ENCODE results near the gene FAIM. TPM values are rescaled to one million over a fixed set of nuclear protein-coding genes. Genes with fewer than 3 reads are reported as not detected.
"Not testable (repeated sequence)": the region's sequence is repeated elsewhere in the genome, so short reads cannot be mapped to it uniquely, and the experiment has no call there.

FAIM gene
- total and polyA plus RNA-seq, 11 donors: 2.0 to 7.2 (median 3.9) TPM

DNA sequence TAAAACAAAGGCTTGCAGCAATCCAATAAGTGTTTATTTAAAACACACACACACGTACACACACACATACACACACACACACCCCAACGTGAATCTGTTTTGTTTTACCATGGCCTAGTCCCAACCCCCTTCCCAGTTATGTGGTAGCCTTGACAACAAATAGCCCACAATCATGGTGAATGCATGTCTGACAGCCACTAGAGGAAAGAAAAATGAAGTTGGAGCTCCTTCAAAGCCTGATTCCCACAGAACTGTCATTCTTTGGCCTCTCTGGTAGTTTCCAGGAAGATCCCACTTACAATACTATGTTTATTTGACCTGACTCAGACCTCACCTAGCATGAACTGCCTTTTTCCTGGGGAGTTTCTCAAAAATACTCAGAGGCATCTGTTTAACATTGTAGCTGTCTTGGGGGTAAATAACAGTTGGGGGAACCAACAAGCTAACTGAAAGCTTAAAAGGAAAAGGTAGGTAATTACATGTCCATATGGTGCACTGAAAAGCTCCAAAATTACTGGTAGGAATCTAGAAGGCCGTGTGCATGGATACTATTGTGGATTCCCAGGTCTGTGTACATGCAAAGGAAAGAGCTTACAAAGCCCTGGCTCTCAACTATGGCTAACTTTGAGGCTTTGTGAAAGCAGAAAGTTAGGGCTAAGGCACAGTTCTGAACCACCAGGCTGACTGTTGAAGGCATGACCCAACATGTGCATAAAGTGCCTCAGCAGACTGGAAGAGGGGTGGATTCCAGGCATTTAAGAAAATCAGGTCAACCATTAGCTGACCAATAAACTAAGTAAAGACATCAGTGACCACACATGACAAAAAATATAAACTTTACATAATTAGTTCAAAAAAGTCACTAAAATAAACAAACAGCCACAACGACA lies 65.3 kb downstream of the FAIM start:
- TF ChIP-seq POLR2A (IDR thresholded peaks at IDR 0.05): no peak
- TF ChIP-seq, protein P1, sequence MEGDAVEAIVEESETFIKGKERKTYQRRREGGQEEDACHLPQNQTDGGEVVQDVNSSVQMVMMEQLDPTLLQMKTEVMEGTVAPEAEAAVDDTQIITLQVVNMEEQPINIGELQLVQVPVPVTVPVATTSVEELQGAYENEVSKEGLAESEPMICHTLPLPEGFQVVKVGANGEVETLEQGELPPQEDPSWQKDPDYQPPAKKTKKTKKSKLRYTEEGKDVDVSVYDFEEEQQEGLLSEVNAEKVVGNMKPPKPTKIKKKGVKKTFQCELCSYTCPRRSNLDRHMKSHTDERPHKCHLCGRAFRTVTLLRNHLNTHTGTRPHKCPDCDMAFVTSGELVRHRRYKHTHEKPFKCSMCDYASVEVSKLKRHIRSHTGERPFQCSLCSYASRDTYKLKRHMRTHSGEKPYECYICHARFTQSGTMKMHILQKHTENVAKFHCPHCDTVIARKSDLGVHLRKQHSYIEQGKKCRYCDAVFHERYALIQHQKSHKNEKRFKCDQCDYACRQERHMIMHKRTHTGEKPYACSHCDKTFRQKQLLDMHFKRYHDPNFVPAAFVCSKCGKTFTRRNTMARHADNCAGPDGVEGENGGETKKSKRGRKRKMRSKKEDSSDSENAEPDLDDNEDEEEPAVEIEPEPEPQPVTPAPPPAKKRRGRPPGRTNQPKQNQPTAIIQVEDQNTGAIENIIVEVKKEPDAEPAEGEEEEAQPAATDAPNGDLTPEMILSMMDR (IDR thresholded peaks at IDR 0.05): no peak
- Histone ChIP-seq H3K27ac (no peak overlapping the region), H3K4me1 (peaks cover 0 to 14% (median 0%) of the 10 kb centered on the region in 12 donors), H3K27me3 (no peaks in the 10 kb centered on the region), H3K36me3 (peaks cover 0 to 46% (median 18%) of the 10 kb centered on the region in 9 donors), H3K9me3 (peaks cover 0 to 32% (median 13%) of the 10 kb centered on the region in 12 donors), H3K4me3 (no peak overlapping the region)
- no peak for DNase-seq
- no peak for ATAC-seq
- intact Hi-C loops (cut with DNase I): no loop called here
- 70 to 73% (median 71%) methylated on average over 4 of the region's 4 CpGs for WGBS, 4 donors

DNA sequence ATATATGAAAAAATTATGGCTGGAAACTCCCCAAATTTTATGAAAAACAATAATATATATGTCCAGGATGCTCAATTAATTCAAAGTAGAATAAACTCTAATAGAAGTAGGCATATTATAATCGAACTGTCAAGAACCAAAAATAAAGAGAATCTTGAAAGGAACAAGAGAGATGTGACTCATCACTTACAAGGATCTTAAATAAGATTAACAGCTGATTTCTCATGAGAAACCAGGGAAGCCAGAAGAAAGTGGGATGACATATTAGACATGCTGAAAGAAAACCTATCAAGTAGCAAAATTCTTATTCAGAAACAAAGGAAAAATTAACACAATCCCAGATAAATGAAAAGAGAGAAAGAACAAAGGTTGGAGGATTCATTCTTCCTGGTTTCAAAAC lies 66.8 kb downstream of the FAIM start:
- intact Hi-C loops (cut with DNase I): loop anchor here in 1 of 10 donors (5.0 kb wide), 1 partner anchor 63 kb away; no protein-coding TSS in a partner anchor
- 94 to 96% (median 96%) methylated on average over 1 of the region's 1 CpG for WGBS, 4 donors
- peaks cover 0 to 14% (median 0%) of the 10 kb centered on the region in 12 donors for H3K4me1 ChIP-seq
- H3K27ac ChIP-seq: no peak overlapping the region
- no peak overlapping the region for H3K4me3 ChIP-seq
- H3K9me3 ChIP-seq: peaks cover 0 to 32% (median 13%) of the 10 kb centered on the region in 12 donors
- H3K27me3 ChIP-seq: no peaks in the 10 kb centered on the region
- no peak for TF ChIP-seq POLR2A (IDR thresholded peaks at IDR 0.05)
- TF ChIP-seq, protein P1 (IDR thresholded peaks at IDR 0.05): no peak
- DNase-seq: no peak
- ATAC-seq: no peak
- H3K36me3 ChIP-seq: peaks cover 0 to 59% (median 29%) of the 10 kb centered on the region in 9 donors

DNA sequence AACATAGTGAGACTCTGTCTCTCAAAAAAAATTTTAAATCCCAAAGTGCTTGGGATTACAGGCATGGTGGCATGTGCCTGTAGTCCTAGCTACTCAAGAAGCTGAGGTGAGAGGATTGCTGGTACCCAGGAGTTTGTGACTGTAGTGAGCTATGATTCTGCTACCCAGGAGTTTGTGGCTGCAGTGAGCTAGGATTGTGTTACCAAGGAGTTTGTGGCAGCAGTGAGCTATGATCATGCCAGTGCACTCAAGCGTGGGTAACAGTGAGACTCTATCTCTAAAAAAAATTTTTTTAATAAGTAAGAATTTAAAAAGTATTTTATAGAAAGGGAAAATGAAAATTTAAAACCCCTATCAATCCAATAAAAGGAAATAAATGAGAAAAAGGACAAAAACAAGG lies 69.5 kb downstream of the FAIM start:
- H3K9me3 ChIP-seq: peaks cover 0 to 32% (median 13%) of the 10 kb centered on the region in 12 donors
- WGBS, 4 donors: 97 to 100% (median 99%) methylated on average over 1 of the region's 1 CpG
- no peak for DNase-seq
- intact Hi-C loops (cut with DNase I): loop anchor here in 1 of 10 donors (5.0 kb wide), 1 partner anchor 66 kb away; no protein-coding TSS in a partner anchor
- H3K27ac ChIP-seq: no peak overlapping the region
- H3K27me3 ChIP-seq: no peaks in the 10 kb centered on the region
- TF ChIP-seq, protein P1 (IDR thresholded peaks at IDR 0.05): no peak
- TF ChIP-seq POLR2A (IDR thresholded peaks at IDR 0.05): no peak
- peaks cover 0 to 5% (median 0%) of the 10 kb centered on the region in 12 donors for H3K4me1 ChIP-seq
- no peak for ATAC-seq
- H3K4me3 ChIP-seq: no peak overlapping the region
- peaks cover 0 to 85% (median 50%) of the 10 kb centered on the region in 9 donors for H3K36me3 ChIP-seq

DNA sequence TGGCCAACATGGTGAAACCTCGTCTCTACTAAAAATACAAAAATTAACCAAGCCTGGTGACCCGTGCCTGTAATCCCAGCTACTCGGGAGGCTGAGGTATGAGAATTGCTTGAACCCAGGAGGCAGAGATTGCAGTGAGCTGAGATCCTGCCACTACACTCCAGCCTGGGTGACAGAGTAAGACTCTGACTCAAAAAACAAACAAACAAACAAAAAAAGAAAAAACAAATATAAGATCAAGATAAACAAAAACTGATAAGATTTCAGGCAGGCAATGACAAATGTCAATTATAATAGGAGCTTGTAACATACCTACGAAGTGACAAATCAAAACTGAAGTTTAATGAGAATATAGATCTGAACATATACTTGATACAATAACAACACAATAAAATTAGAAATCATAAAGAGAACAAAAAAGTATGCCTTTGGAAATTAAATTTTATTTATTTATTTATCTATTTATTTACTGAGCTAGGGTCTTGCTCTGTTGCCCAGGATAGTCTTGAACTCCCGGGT lies 70.4 kb downstream of the FAIM start:
- Histone ChIP-seq H3K4me3 (no peak overlapping the region), H3K36me3 (peaks cover 0 to 85% (median 56%) of the 10 kb centered on the region in 9 donors), H3K4me1 (peaks cover 0 to 1% (median 0%) of the 10 kb centered on the region in 12 donors), H3K27ac (no peak overlapping the region), H3K27me3 (no peaks in the 10 kb centered on the region), H3K9me3 (peaks cover 0 to 32% (median 13%) of the 10 kb centered on the region in 12 donors)
- intact Hi-C loops (cut with DNase I): loop anchor here in 1 of 10 donors (5.0 kb wide), 1 partner anchor 67 kb away; no protein-coding TSS in a partner anchor
- WGBS, 4 donors: 88 to 96% (median 92%) methylated on average over 5 of the region's 5 CpGs
- ATAC-seq (no peak), DNase-seq (no peak)
- TF ChIP-seq POLR2A (IDR thresholded peaks at IDR 0.05): no peak
- TF ChIP-seq, protein P1 (IDR thresholded peaks at IDR 0.05): no peak

DNA sequence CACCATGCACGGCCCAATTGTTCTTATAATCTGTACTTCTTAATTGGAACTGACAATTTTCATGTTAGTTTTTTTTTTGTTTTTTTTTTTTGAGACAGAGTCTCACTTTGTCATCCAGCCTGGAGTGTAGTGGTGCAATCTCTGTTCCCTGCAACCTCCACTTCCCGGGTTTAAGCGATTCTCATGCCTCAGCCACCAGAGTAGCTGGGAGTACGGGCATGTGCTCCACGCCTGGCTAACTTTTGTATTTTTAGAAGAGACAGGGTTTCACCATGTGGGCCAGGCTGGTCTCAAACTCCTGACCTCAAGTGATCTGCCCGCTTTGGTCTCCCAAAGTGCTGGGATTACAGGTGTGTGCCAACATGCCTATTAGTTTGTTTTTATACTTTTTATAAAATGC lies 72.4 kb downstream of the FAIM start:
- H3K4me3 ChIP-seq, H3K4me1 ChIP-seq, H3K27me3 ChIP-seq, DNase-seq, ATAC-seq, H3K27ac ChIP-seq: not testable (repeated sequence)
- WGBS, 4 donors: 72 to 92% (median 90%) methylated on average over 6 of the region's 6 CpGs
- intact Hi-C loops (cut with DNase I): loop anchor here in 4 of 10 donors (5.0 to 10.0 kb wide), 2 partner anchors 84 to 86 kb away; partner anchors contain the start of gene CEP70 (in 3 of the 4)
- Histone ChIP-seq H3K9me3 (peaks cover 0 to 15% (median 4%) of the 10 kb centered on the region in 12 donors), H3K36me3 (peaks cover 0 to 89% (median 51%) of the 10 kb centered on the region in 9 donors)
